BLaER1 treated with 17β-estradiol and CSF1 and Interleukin-3, amounts not matched to agents 10 nM and 100 nM (cell line): Measurements from ENCODE around the gene DBNDD2.
A peak's percentile ranks its signal among the peaks of the same experiment; 100 is the strongest.

ENCODE experiments used
- H3K27ac ChIP-seq, 11 experiments: shearing (Covaris generic); formaldehyde crosslinking; 2 replicates each; pipeline ENCODE4 v1.8.1; 2022
- H3K27me3 ChIP-seq, 11 experiments: shearing (Covaris generic); formaldehyde crosslinking; 2 replicates each; pipeline ENCODE4 v1.8.1; 2022
- H3K36me3 ChIP-seq, 11 experiments: shearing (Covaris generic); formaldehyde crosslinking; 2 replicates each; pipeline ENCODE4 v1.8.1; 2022
- H3K4me1 ChIP-seq, 10 experiments: shearing (Covaris generic); formaldehyde crosslinking; 2 replicates each; pipeline ENCODE4 v1.8.1; 2022
- H3K4me2 ChIP-seq, 11 experiments: shearing (Covaris generic); formaldehyde crosslinking; 2 replicates each; pipeline ENCODE4 v1.8.1; 2022
- H3K4me3 ChIP-seq, 10 experiments: shearing (Covaris generic); formaldehyde crosslinking; 2 replicates each; pipeline ENCODE4 v1.8.1; 2022
- H3K9ac ChIP-seq, 11 experiments: shearing (Covaris generic); formaldehyde crosslinking; 2 replicates each; pipeline ENCODE4 v1.8.1; 2022
- H3K9me3 ChIP-seq, 11 experiments: shearing (Covaris generic); formaldehyde crosslinking; replicated peaks in 1 of 11; 2 replicates each; pipeline ENCODE4 v1.8.1; 2022
- H4K20me1 ChIP-seq, 11 experiments: shearing (Covaris generic); formaldehyde crosslinking; 2 replicates each; pipeline ENCODE4 v1.8.1; 2022
- Cebpa-rat ChIP-seq, 11 experiments: shearing (Covaris generic); IDR thresholded peaks; 2 replicates each; pipeline ENCODE4 v1.8.1; 2022

The DBNDD2 gene

DNA sequence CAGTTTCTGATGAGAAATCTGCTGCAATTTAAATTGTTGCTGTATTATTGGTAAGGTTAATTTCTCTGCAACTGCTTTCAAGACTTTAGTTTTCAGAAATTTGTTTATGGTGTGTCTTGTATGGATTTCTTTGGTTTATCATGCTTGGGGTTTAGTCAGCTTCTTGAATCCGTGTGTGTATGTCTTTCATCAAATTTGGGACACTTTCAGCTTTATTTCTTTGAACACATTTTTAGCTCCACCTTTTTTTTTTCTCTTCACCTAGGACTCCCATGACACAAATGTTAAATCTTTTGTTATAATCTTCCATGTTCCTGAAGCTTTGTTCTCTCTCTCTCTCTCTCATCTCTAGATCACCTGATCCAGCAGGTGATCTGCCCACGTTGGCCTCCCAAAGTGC, 16.5 kb upstream of the DBNDD2 start:
- Histone ChIP-seq H3K9me3 (peaks cover 0 to 20% (median 10%) of the 10 kb centered on the region in 11 experiments; a peak in 15 of 22 replicates), H3K4me3 (no peak overlapping the region), H3K27me3 (no peaks in the 10 kb centered on the region), H3K4me2 (no peak overlapping the region), H3K4me1 (peaks cover 0 to 18% (median 9%) of the 10 kb centered on the region in 10 experiments; a peak in 14 of 20 replicates), H3K27ac (no peak overlapping the region), H4K20me1 (no peaks in the 10 kb centered on the region), H3K9ac (no peak overlapping the region), H3K36me3 (no peaks in the 10 kb centered on the region)
- no peak for TF ChIP-seq Cebpa-rat (IDR thresholded peaks at IDR 0.05)

- Histone ChIP-seq H3K27me3 (no peaks in the 10 kb centered on the region), H3K9me3 (peaks cover 0 to 9% (median 2%) of the 10 kb centered on the region in 11 experiments; a peak in 9 of 22 replicates), H4K20me1 (no peaks in the 10 kb centered on the region), H3K9ac (no peak overlapping the region), H3K27ac (no peak overlapping the region), H3K4me3 (no peak overlapping the region), H3K4me1 (peaks cover 0 to 18% (median 9%) of the 10 kb centered on the region in 10 experiments; a peak in 14 of 20 replicates), H3K36me3 (no peaks in the 10 kb centered on the region), H3K4me2 (peak overlapping the region in 6 of 11 experiments; percentile 4 to 41 (median 26); a peak in 7 of 22 replicates)
- TF ChIP-seq Cebpa-rat (IDR thresholded peaks at IDR 0.05), result no peak
These were observed 15.4 kb upstream of the DBNDD2 start for GRCh38 chr20:45392733-45393132.

DNA sequence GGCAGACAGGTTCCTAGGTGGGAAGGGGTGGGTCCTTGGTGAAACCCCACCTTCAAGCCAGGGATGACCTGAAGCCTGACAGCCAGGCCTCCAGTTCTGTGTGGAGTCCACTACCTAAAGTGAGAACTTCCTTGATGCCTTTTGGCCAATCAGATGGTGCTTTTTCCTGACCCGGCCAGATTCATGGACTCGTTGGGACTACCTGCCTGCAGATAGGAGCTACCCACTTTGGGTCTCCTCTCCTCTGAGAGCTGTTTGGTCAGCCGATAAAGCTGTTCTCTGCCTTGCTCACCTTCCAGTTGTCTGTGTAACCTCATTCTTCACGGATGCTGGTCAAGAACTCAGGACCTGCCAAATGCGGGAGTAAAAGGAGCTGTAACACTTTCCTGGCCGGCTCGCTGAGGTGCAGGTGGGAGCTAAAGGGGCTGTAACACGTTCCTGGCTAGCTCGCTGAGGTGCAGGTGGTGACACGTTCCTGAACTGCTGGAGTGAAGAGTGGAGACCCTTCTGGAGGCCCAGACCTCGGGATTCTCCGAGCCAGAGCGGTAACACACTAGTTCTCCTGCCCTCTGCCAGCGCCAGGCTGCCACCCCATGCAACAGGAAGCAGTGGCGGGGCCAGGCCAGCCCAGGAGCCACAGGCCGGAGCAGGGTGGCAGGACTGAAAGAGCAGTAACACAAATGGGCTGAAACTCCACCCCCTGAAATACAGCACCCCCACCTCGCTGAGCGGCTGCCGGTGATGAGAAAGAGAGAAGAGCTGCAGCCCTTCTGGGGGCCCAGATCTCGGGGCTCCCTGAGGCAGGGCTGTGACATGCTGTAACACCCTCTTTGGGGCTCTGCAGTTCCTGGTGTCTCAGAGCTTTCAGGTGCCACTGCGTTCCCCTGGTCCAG, 13.6 kb upstream of the DBNDD2 start:
- H3K9ac ChIP-seq, result no peak overlapping the region
- H3K27ac ChIP-seq, result no peak overlapping the region
- no peak for TF ChIP-seq Cebpa-rat (IDR thresholded peaks at IDR 0.05)
- no peak overlapping the region for H3K4me3 ChIP-seq
- 0 out of 22 replicates have a peak, but pooled peaks cover 0 to under 1% (median 0%) of the 10 kb centered on the region in 11 experiments for H3K36me3 ChIP-seq
- H3K9me3 ChIP-seq, result peaks cover 2 to 11% (median 8%) of the 10 kb centered on the region in 11 experiments
- H3K27me3 ChIP-seq, result no peaks in the 10 kb centered on the region
- H3K4me1 ChIP-seq, result peaks cover 0 to 18% (median 9%) of the 10 kb centered on the region in 10 experiments; a peak in 14 of 20 replicates
- no peak overlapping the region for H3K4me2 ChIP-seq
- no peaks in the 10 kb centered on the region for H4K20me1 ChIP-seq

DNA sequence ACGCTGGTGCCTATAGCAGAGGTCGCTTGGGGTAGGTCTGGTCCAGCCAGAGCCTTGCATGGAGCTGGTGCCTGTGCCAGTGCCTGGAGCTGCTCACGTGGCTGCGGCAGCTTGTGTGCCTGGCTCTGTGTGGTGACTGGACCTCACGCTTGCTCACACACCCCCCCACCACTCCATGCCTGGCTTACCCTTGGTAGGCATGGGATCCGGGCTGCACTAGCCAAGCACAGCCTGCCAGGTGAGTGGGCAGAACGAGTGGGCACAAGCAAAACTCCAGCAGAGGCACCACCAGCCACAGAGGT, 13.0 kb upstream of the DBNDD2 start:
- no peak overlapping the region for H3K9ac ChIP-seq
- peaks cover 8 to 17% (median 14%) of the 10 kb centered on the region in 11 experiments for H3K9me3 ChIP-seq
- H3K36me3 ChIP-seq, result peaks cover 0 to 6% (median 0%) of the 10 kb centered on the region in 11 experiments; a peak in 3 of 22 replicates
- H3K27me3 ChIP-seq, result no peaks in the 10 kb centered on the region
- TF ChIP-seq Cebpa-rat (IDR thresholded peaks at IDR 0.05), result no peak
- H3K27ac ChIP-seq, result no peak overlapping the region
- peaks cover 0 to 16% (median 9%) of the 10 kb centered on the region in 10 experiments; a peak in 14 of 20 replicates for H3K4me1 ChIP-seq
- no peak overlapping the region for H3K4me2 ChIP-seq
- H4K20me1 ChIP-seq, result no peaks in the 10 kb centered on the region
- no peak overlapping the region for H3K4me3 ChIP-seq

GRCh38 chr20:45399018-45399417, 9.1 kb upstream of the DBNDD2 start:
- Histone ChIP-seq H3K9ac (no peak overlapping the region), H3K27me3 (peaks cover under 1 to 13% (median 8%) of the 10 kb centered on the region in 11 experiments; a peak in 21 of 22 replicates), H3K4me3 (no peak overlapping the region), H3K36me3 (peaks cover 0 to 21% (median 11%) of the 10 kb centered on the region in 11 experiments; a peak in 10 of 22 replicates), H3K27ac (no peak overlapping the region), H4K20me1 (no peaks in the 10 kb centered on the region), H3K4me2 (no peak overlapping the region), H3K9me3 (peaks cover 40 to 54% (median 47%) of the 10 kb centered on the region in 11 experiments), H3K4me1 (no peaks in the 10 kb centered on the region)
- TF ChIP-seq Cebpa-rat (IDR thresholded peaks at IDR 0.05), result no peak

- no peak for TF ChIP-seq Cebpa-rat (IDR thresholded peaks at IDR 0.05)
- H3K4me3 ChIP-seq, result peak overlapping the region in 8 of 10 experiments; percentile 9 to 44 (median 20); a peak in 8 of 20 replicates
- H3K27ac ChIP-seq, result no peak overlapping the region
- peaks cover 0 to 1% (median 0%) of the 10 kb centered on the region in 11 experiments; a peak in 1 of 22 replicates for H4K20me1 ChIP-seq
- H3K36me3 ChIP-seq, result peaks cover 0 to 21% (median 11%) of the 10 kb centered on the region in 11 experiments; a peak in 10 of 22 replicates
- peaks cover under 1 to 3% (median 2%) of the 10 kb centered on the region in 10 experiments; a peak in 19 of 20 replicates for H3K4me1 ChIP-seq
- H3K9ac ChIP-seq, result no peak overlapping the region
- H3K27me3 ChIP-seq, result peaks cover 12 to 28% (median 23%) of the 10 kb centered on the region in 11 experiments
- H3K4me2 ChIP-seq, result no peak overlapping the region
- H3K9me3 ChIP-seq, result peaks cover 40 to 57% (median 48%) of the 10 kb centered on the region in 11 experiments
These were observed 7.6 kb upstream of the DBNDD2 start for GRCh38 chr20:45400346-45401031.

DNA sequence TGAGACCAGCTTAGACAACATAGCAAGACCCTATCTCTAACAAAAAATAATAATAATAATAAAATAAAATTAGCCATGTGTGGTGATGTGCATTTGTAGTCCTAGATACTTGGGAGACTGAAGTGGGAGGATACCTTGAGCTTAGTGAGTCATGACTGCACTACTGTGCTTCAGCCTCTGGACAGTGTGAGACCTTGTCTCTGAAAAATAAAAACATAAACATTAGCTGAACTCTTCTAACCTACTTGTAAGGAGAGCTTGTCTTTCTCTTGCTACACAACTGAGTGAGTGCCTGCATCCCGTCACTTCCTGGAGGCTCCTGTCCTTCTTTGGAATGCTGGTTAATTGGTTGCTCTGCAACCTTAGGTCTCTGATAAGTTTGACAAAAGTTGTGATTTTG, 5.1 kb upstream of the DBNDD2 start:
- no peak for TF ChIP-seq Cebpa-rat (IDR thresholded peaks at IDR 0.05)
- no peak overlapping the region for H3K9ac ChIP-seq
- peaks cover 15 to 27% (median 24%) of the 10 kb centered on the region in 10 experiments for H3K4me1 ChIP-seq
- H3K9me3 ChIP-seq, result peaks cover 40 to 60% (median 48%) of the 10 kb centered on the region in 11 experiments
- peaks cover 0 to 21% (median 11%) of the 10 kb centered on the region in 11 experiments; a peak in 10 of 22 replicates for H3K36me3 ChIP-seq
- H3K27ac ChIP-seq, result no peak overlapping the region
- H3K27me3 ChIP-seq, result peaks cover 31 to 52% (median 48%) of the 10 kb centered on the region in 11 experiments
- H4K20me1 ChIP-seq, result peaks cover 0 to 22% (median 0%) of the 10 kb centered on the region in 11 experiments; a peak in 5 of 22 replicates
- no peak overlapping the region for H3K4me3 ChIP-seq
- H3K4me2 ChIP-seq, result no peak overlapping the region

GRCh38 chr20:45404438-45404837, 3.7 kb upstream of the DBNDD2 start:
- Histone ChIP-seq H3K4me2 (no peak overlapping the region), H3K9ac (no peak overlapping the region), H3K27me3 (peaks cover 31 to 59% (median 55%) of the 10 kb centered on the region in 11 experiments), H3K4me3 (no peak overlapping the region), H3K36me3 (peaks cover 0 to 21% (median 11%) of the 10 kb centered on the region in 11 experiments; a peak in 10 of 22 replicates), H3K9me3 (peaks cover 31 to 52% (median 40%) of the 10 kb centered on the region in 11 experiments), H3K4me1 (peaks cover 21 to 42% (median 38%) of the 10 kb centered on the region in 10 experiments), H3K27ac (no peak overlapping the region), H4K20me1 (peaks cover 0 to 31% (median 0%) of the 10 kb centered on the region in 11 experiments; a peak in 5 of 22 replicates)
- TF ChIP-seq Cebpa-rat (IDR thresholded peaks at IDR 0.05), result no peak
